Uterus (tissue), 2 donors: Measurements from ENCODE around the gene HBEGF.

ENCODE experiments used
- CTCF ChIP-seq, 4 experiments: fragments of 200-600 bp in 2 of 4; fragments of 450-650 bp in 2 of 4; sonication (generic) in 2 of 4; IDR thresholded peaks; one replicate each; pipeline ENCODE4 v1.5.1; 2016 to 2019; ENCODE audit warnings: antibody characterized with exemption in 4 of 4, mild to moderate bottlenecking in 2 of 4, moderate library complexity in 1 of 4
- POLR2A ChIP-seq, 2 donors: fragments of 450-650 bp; IDR thresholded peaks; one replicate each; pipeline ENCODE4 v1.6.1; 2016; ENCODE audit warnings: antibody characterized with exemption in 2 of 2, mild to moderate bottlenecking in 1 of 2, moderate library complexity in 1 of 2

- TF ChIP-seq CTCF (IDR thresholded peaks at IDR 0.05) (no peak), POLR2A (IDR thresholded peaks at IDR 0.05) (no peak)
These were observed 20.9 kb downstream of the HBEGF start for GRCh38 chr5:140325486-140325885.
